CD4-positive, alpha-beta T cell (primary cell): Measurements from ENCODE around the gene COPS7A. TPM values are rescaled to one million over a fixed set of nuclear protein-coding genes. Genes with fewer than 3 reads are reported as not detected.

ENCODE experiments used
- ATAC-seq: fragments of 200-7000 bp; cut with Tn5 transposase; one replicate; pipeline ENCODE4 v1.10.0; 2022; ENCODE audit warnings: mild to moderate bottlenecking; ENCODE audit not compliant: poor library complexity
- CTCF ChIA-PET: fragments of 350-600 bp; sonication (Branson Sonifier 250); formaldehyde crosslinking; loops from one replicate; lab custom pipeline; 2021; ENCODE audit warnings: antibody characterized with exemption, inconsistent platforms; lab: Charles Lee
- POLR2A ChIA-PET: fragments of 350-600 bp; sonication (Branson Sonifier 250); formaldehyde crosslinking; loops from one replicate; lab custom pipeline; 2021; ENCODE audit warnings: antibody characterized with exemption, inconsistent platforms; lab: Charles Lee
- DNase-seq, 14 experiments: peaks; one replicate each; pipeline ENCODE4 v3.0.0-alpha.2; 2013 to 2020; ENCODE audit warnings: mixed read lengths in 2 of 14
- H3K27ac ChIP-seq, 2 donors: one replicate each; pipeline versions ENCODE4 v1.5.1 to v1.7.0; 2013; ENCODE audit warnings: low read length in 2 of 2, low read depth in 1 of 2, mild to moderate bottlenecking in 1 of 2
- H3K27me3 ChIP-seq, 2 experiments: 1 replicate in 1 of 2; 2 replicates in 1 of 2; pipeline versions ENCODE4 v1.6.1 to v1.7.0; 2013; ENCODE audit warnings: low read length in 2 of 2, control low read depth in 1 of 2, mild to moderate bottlenecking in 1 of 2, moderate library complexity in 1 of 2; ENCODE audit not compliant: insufficient read depth in 2 of 2, control insufficient read depth in 1 of 2
- H3K36me3 ChIP-seq: one replicate; pipeline ENCODE4 v1.6.1; 2013; ENCODE audit warnings: low read length, control low read depth; ENCODE audit not compliant: insufficient read depth
- H3K4me1 ChIP-seq: one replicate; pipeline ENCODE4 v1.6.1; 2013; ENCODE audit warnings: low read length, control low read depth; ENCODE audit not compliant: insufficient read depth
- H3K4me3 ChIP-seq: one replicate; pipeline ENCODE4 v1.5.1; 2013; ENCODE audit warnings: mild to moderate bottlenecking, low read length, moderate library complexity
- H3K9me3 ChIP-seq, 2 experiments: 1 replicate in 1 of 2; 2 replicates in 1 of 2; pipeline versions ENCODE4 v1.6.1 to v1.7.0; 2013; ENCODE audit warnings: low read length in 2 of 2, mild to moderate bottlenecking in 2 of 2, control low read depth in 1 of 2, moderate library complexity in 1 of 2; ENCODE audit not compliant: control insufficient read depth in 1 of 2, insufficient read depth in 1 of 2
- H3K27ac Mint-ChIP-seq: one replicate; pipeline ENCODE4 v1.8.0; 2020; ENCODE audit warnings: mixed read lengths
- H3K27me3 Mint-ChIP-seq: one replicate; pipeline ENCODE4 v1.8.0; 2021; ENCODE audit warnings: mixed read lengths
- H3K36me3 Mint-ChIP-seq: one replicate; pipeline ENCODE4 v1.8.0; 2021; ENCODE audit warnings: low read depth, mixed read lengths
- H3K4me1 Mint-ChIP-seq: one replicate; pipeline ENCODE4 v1.8.0; 2021; ENCODE audit warnings: low read depth, mixed read lengths
- H3K4me3 Mint-ChIP-seq: one replicate; pipeline ENCODE4 v1.8.0; 2020; ENCODE audit warnings: mild to moderate bottlenecking, mixed read lengths
- H3K9me3 Mint-ChIP-seq: one replicate; pipeline ENCODE4 v1.8.0; 2020; ENCODE audit warnings: mixed read lengths
- CTCF ChIP-seq: fragments of 200-600 bp; IDR thresholded peaks from one replicate; pipeline ENCODE4 v1.8.0; 2022; ENCODE audit warnings: antibody characterized with exemption, mild to moderate bottlenecking
- intact Hi-C, 2 experiments: fragments of 100-400 bp; cut with DNase I in 1 of 2; cut with micrococcal nuclease in 1 of 2; formaldehyde crosslinking; loops; one replicate each; pipeline versions ENCODE4 v1.15.1 to v1.9.0; 2023 to 2025; cut with DNase I, micrococcal nuclease
- total RNA-seq, 174 experiments: library from RNA in 2 of 174; stranded (reverse) in 2 of 174; gene quantifications; one replicate each; pipeline ENCODE4 v1.2.3 and lab custom pipeline; 2021 to 2026

Gene COPS7A
- total RNA-seq, 2 experiments from 2014 or later: 9.4 to 9.6 TPM

GRCh38 chr12:6751767-6752166, 27.9 kb downstream of the COPS7A start:
- ChIA-PET CTCF (interaction anchor here (1.6 to 2.7 kb wide), 2 partner anchors 27 to 194 kb away, joined by 4 to 10 read pairs; partner anchors contain the start of gene COPS7A), POLR2A (interaction anchor here (0.9 to 3.0 kb wide), 8 partner anchors 15 to 100 kb away, joined by 3 to 43 read pairs (median 19); partner anchors contain the start of genes CDCA3, COPS7A, PTMS and USP5)
- no peaks in the 10 kb centered on the region for H3K27me3 ChIP-seq
- intact Hi-C loops: loop anchor here (2.0 kb wide), 3 partner anchors 27 to 63 kb away; partner anchors contain the start of genes COPS7A (in 1 of the 2) and ZNF384 (in 1 of the 2)
- Mint-ChIP-seq H3K4me3 (peak overlapping the region; percentile 96), H3K27me3 (no peaks in the 10 kb centered on the region), H3K9me3 (no peaks in the 10 kb centered on the region), H3K27ac (peak overlapping the region; percentile 100), H3K4me1 (peaks cover 19% of the 10 kb centered on the region), H3K36me3 (peaks cover 54% of the 10 kb centered on the region)
- ATAC-seq: no peak
- no peak for TF ChIP-seq CTCF
- peaks cover 51% of the 10 kb centered on the region for H3K36me3 ChIP-seq
- peak overlapping the region; percentile 80 for H3K4me3 ChIP-seq
- no peak for DNase-seq
- peaks cover 24% of the 10 kb centered on the region for H3K4me1 ChIP-seq
- H3K27ac ChIP-seq: peak overlapping the region; percentile 86 to 96
- no peaks in the 10 kb centered on the region for H3K9me3 ChIP-seq

- Histone ChIP-seq H3K27me3 (no peaks in the 10 kb centered on the region), H3K9me3 (no peaks in the 10 kb centered on the region), H3K36me3 (peaks cover 46% of the 10 kb centered on the region), H3K4me3 (peak overlapping the region; percentile 80), H3K4me1 (peaks cover 24% of the 10 kb centered on the region), H3K27ac (peak overlapping the region; percentile 86 to 96)
- ChIA-PET CTCF (interaction anchor here (0.8 to 3.5 kb wide), 14 partner anchors 14 to 474 kb away, joined by 3 to 27 read pairs (median 8); partner anchors contain the start of genes CD4, CDCA3, COPS7A and PTMS), POLR2A (interaction anchor here (0.8 to 3.1 kb wide), 25 partner anchors 8 to 287 kb away, joined by 3 to 57 read pairs (median 8); partner anchors contain the start of genes C12orf57, CD4, CDCA3 and COPS7A)
- Mint-ChIP-seq H3K27me3 (no peaks in the 10 kb centered on the region), H3K9me3 (no peaks in the 10 kb centered on the region), H3K36me3 (peaks cover 49% of the 10 kb centered on the region), H3K27ac (peak overlapping the region; percentile 100), H3K4me1 (peaks cover 19% of the 10 kb centered on the region), H3K4me3 (peak overlapping the region; percentile 96)
- intact Hi-C loops: loop anchor here (2.0 kb wide), 3 partner anchors 28 to 64 kb away; partner anchors contain the start of genes COPS7A (in 1 of the 2) and ZNF384 (in 1 of the 2)
- no peak for TF ChIP-seq CTCF
- ATAC-seq: peak; percentile 0
- DNase-seq: peak in 2 of 14 experiments; percentile 17 to 26
Measured at GRCh38 chr12:6752167-6752920, 28.5 kb downstream of the COPS7A start.
